Testis (tissue), 2 donors: Measurements from ENCODE around the gene DNASE1.

Experiments
- POLR2A ChIP-seq: fragments of 450-650 bp; IDR thresholded peaks from one replicate; pipeline ENCODE4 v1.6.1; 2017; ENCODE audit warnings: antibody characterized with exemption, mild to moderate bottlenecking, moderate library complexity
- TF ChIP-seq, protein P1 (sequence below), 3 experiments: fragments of 450-650 bp in 2 of 3; fragments of 200-600 bp in 1 of 3; sonication (generic) in 1 of 3; IDR thresholded peaks; one replicate each; pipeline ENCODE4 v1.5.1; 2016 to 2019; ENCODE audit warnings: antibody characterized with exemption in 3 of 3, mild to moderate bottlenecking in 2 of 3, moderate library complexity in 1 of 3

DNA sequence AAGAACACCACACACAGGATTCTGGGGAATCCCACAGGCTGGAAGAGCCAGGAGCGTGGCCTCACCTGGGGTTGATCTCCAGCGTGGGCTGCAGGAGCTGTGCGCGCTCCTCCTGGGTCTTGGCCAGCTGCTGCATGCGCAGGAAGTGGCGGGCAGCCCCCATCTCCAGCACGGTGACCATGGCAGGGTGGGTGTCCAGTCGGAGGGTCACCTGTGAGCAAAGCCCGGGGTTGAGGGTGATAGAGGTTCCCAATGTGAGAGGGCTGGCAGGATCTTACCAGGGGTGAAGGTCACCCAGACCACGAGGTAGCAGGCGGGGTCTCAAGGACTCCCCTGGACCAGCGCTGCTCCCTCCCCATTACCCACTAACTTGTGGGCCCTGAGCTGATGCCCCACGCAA is 7.4 kb downstream of the DNASE1 start:
- TF ChIP-seq POLR2A: no peak
- TF ChIP-seq, protein P1, sequence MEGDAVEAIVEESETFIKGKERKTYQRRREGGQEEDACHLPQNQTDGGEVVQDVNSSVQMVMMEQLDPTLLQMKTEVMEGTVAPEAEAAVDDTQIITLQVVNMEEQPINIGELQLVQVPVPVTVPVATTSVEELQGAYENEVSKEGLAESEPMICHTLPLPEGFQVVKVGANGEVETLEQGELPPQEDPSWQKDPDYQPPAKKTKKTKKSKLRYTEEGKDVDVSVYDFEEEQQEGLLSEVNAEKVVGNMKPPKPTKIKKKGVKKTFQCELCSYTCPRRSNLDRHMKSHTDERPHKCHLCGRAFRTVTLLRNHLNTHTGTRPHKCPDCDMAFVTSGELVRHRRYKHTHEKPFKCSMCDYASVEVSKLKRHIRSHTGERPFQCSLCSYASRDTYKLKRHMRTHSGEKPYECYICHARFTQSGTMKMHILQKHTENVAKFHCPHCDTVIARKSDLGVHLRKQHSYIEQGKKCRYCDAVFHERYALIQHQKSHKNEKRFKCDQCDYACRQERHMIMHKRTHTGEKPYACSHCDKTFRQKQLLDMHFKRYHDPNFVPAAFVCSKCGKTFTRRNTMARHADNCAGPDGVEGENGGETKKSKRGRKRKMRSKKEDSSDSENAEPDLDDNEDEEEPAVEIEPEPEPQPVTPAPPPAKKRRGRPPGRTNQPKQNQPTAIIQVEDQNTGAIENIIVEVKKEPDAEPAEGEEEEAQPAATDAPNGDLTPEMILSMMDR (IDR thresholded peaks at IDR 0.05): no peak
